PC-9 (cell line): ENCODE results near the gene WNK1.

ENCODE experiments used
- EZH2 ChIP-seq: fragments of 200-600 bp; sonication (generic); IDR thresholded peaks from 2 replicates; pipeline ENCODE4 v1.8.0; 2017; ENCODE audit warnings: antibody characterized with exemption, low read depth
- TF ChIP-seq, protein P1 (sequence below): fragments of 200-600 bp; sonication (generic); conservative IDR thresholded peaks from 2 replicates; pipeline ENCODE4 v1.6.1; 2017; ENCODE audit warnings: mixed run types, antibody characterized with exemption, mild to moderate bottlenecking, moderate library complexity

DNA sequence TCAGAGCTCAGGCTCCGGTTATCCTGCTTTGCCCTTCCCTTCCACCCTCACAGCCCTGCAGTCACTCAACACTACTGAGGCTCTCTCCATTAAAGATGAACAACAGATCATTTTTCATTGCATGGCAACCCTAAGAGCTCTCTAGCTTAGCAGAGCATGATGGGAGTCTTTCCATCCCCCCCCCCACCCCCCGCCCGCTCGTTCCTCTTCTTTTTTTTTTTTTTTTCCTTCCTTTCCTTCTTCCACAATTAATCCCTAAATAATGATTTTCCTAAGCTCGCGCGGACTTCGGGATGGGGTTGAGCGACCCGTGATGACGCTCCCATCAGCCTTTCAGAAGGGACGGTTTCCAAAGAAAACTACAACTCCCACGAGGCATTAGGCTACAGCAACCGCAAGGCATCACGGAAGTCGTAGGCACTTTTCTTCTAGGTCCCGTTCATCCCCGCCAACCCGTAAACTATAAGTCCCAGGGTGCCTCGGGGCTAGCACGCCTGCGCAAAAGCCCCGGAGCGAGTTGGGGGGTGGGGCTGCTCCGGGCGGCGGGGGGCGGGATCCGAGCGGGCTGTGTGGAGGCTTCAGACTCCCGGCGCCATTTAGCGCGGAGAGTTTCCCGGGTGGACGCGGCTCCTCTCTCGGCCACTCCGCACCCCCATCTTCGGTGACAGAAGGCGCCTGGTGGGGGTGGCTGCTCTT is at the start of gene WNK1:
- TF ChIP-seq, protein P1, sequence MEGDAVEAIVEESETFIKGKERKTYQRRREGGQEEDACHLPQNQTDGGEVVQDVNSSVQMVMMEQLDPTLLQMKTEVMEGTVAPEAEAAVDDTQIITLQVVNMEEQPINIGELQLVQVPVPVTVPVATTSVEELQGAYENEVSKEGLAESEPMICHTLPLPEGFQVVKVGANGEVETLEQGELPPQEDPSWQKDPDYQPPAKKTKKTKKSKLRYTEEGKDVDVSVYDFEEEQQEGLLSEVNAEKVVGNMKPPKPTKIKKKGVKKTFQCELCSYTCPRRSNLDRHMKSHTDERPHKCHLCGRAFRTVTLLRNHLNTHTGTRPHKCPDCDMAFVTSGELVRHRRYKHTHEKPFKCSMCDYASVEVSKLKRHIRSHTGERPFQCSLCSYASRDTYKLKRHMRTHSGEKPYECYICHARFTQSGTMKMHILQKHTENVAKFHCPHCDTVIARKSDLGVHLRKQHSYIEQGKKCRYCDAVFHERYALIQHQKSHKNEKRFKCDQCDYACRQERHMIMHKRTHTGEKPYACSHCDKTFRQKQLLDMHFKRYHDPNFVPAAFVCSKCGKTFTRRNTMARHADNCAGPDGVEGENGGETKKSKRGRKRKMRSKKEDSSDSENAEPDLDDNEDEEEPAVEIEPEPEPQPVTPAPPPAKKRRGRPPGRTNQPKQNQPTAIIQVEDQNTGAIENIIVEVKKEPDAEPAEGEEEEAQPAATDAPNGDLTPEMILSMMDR: no peak
- no peak for TF ChIP-seq EZH2
